Gastrocnemius medialis (tissue), 4 donors: ENCODE results near the gene ZKSCAN1.

Source experiments
- CTCF ChIP-seq, 5 experiments: fragments of 450-650 bp in 3 of 5; fragments of 200-600 bp in 2 of 5; sonication (generic) in 2 of 5; IDR thresholded peaks in 4 of 5; conservative IDR thresholded peaks in 1 of 5; 1 replicate in 4 of 5; 2 replicates in 1 of 5; pipeline ENCODE4 v1.5.1; 2016 to 2019; ENCODE audit warnings: antibody characterized with exemption in 5 of 5, mild to moderate bottlenecking in 3 of 5, moderate library complexity in 3 of 5
- POLR2A ChIP-seq, 2 donors: fragments of 450-650 bp; IDR thresholded peaks; one replicate each; pipeline ENCODE4 v1.6.1; 2017; ENCODE audit warnings: antibody characterized with exemption in 2 of 2, mild to moderate bottlenecking in 2 of 2, moderate library complexity in 2 of 2

- TF ChIP-seq CTCF (IDR thresholded peaks at IDR 0.05 in 4 of 5, conservative IDR thresholded peaks at IDR 0.05 in 1 of 5) (no peak), POLR2A (IDR thresholded peaks at IDR 0.05) (no peak)
Measured at GRCh38 chr7:99987846-99988245, 27.6 kb upstream of the ZKSCAN1 start.
